ENCODE data around the gene PYROXD2.

Gene PYROXD2

DNA sequence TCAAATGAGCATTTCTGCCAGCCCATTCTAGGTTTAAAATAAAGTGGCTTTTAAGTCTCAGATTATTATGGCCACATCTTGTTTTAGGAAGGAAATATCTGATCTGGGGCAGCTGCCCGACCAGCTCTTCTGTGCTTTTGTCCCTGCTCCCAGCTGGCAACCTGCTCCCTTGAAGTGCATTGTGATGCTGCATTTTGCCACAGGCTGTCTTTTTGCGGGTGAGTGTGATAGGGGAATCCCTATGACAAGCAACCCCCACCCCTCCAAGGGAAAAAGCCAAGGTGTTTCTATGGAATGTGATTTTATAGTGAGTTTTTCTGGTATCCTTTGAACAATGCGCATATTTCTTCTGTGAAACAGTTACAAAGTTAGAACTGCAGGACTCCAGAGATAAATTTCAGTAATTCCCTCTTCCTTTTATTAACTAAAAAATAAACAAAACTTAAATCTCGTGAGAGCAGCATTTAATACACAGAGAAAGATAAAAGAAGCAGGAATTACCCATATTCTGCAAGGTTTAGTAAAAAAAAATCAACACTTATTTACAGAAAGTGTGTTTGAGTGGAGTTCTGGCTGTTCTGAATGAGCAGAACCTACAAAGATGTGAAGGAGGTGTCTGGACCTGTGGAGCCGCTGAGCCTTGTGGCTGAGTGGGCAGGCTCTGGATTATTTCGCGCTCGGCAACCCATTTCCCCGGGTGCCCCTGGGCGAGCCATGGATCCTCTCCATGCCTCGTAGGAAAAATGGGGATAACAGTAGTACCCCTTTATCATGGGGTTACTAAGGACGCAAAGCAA is 41.9 kb upstream of the PYROXD2 start:
- Histone ChIP-seq H3K4me1 (ENCODE audit: low read length) (no peaks in the 10 kb centered on the region), H3K27ac (ENCODE audit: low read length) (no peak overlapping the region), H4K20me1 (ENCODE audit: insufficient read depth, low read length) (no peaks in the 10 kb centered on the region), H3K36me3 (replicated peaks; ENCODE audit: low read depth, low read length) (no peaks in the 10 kb centered on the region), H3K79me2 (ENCODE audit: low read length) (no peaks in the 10 kb centered on the region), H3K4me3 (ENCODE audit: low read length) (no peak overlapping the region), H3K4me2 (ENCODE audit: low read length) (no peak overlapping the region), H3K27me3 (ENCODE audit: low read depth, low read length) (no peaks in the 10 kb centered on the region), H3K9me3 (ENCODE audit: insufficient read depth, low read length) (no peaks in the 10 kb centered on the region), H2AFZ (ENCODE audit: low read depth, low read length) (no peak overlapping the region), H3K9ac (ENCODE audit: low read length) (no peak overlapping the region)
- no peak for TF ChIP-seq CTCF (IDR thresholded peaks at IDR 0.05; ENCODE audit: low read depth, low read length)
- TF ChIP-seq EZH2phosphoT487 (IDR thresholded peaks at IDR 0.05; ENCODE audit: low read depth), result no peak

DNA sequence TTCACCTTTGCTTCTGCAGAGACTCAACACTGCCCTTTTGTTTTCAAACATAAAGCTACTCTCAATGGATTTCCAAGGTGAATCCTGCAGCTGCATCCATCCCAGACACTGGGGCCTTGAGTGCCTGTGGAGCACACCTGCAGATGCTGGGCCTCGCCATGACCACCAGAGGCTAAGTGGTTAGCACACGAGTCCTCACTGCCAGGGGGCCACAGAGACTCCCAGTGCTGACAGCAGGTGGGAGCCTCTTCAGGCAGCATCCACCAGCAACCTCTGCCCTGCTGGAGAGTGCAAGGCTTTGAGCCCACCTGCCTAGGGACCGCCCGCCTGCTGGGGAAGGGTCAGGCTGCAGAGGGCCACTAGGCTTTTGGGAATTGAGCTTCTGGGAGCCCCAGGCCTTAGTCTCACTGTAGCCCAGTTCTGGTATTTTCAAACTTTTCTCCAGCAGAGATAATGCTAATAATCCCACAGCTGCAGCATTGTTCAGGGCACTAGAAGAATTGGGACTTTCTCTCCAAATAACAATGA is 41.1 kb upstream of the PYROXD2 start:
- H4K20me1 ChIP-seq (ENCODE audit: insufficient read depth, low read length), result no peaks in the 10 kb centered on the region
- H3K27ac ChIP-seq (ENCODE audit: low read length), result no peak overlapping the region
- no peak overlapping the region for H2AFZ ChIP-seq (ENCODE audit: low read depth, low read length)
- H3K9ac ChIP-seq (ENCODE audit: low read length), result no peak overlapping the region
- no peaks in the 10 kb centered on the region for H3K27me3 ChIP-seq (ENCODE audit: low read depth, low read length)
- TF ChIP-seq EZH2phosphoT487 (IDR thresholded peaks at IDR 0.05; ENCODE audit: low read depth), result no peak
- H3K4me3 ChIP-seq (ENCODE audit: low read length), result no peak overlapping the region
- H3K79me2 ChIP-seq (ENCODE audit: low read length), result no peaks in the 10 kb centered on the region
- H3K4me2 ChIP-seq (ENCODE audit: low read length), result no peak overlapping the region
- no peaks in the 10 kb centered on the region for H3K9me3 ChIP-seq (ENCODE audit: insufficient read depth, low read length)
- H3K36me3 ChIP-seq (replicated peaks; ENCODE audit: low read depth, low read length), result no peaks in the 10 kb centered on the region
- H3K4me1 ChIP-seq (ENCODE audit: low read length), result no peaks in the 10 kb centered on the region

DNA sequence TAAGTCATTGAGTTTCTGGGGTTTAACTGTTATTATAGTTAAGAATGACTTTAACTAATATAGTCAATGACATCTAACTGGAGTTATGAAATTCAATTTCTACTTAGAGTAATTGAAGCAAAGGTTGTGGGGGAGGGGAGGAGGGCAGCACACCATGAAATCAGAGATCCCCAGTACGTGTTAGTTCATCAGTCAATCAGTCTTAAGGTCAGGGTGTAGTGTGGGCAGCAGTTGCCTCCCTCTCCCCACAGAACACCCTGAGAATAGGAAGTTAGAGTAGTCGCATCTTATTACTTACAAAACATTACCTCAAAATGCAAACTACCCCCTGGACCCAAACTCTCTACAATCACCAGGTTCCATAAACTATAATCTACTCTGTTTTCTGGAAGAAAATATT is 38.7 kb upstream of the PYROXD2 start:
- no peaks in the 10 kb centered on the region for H3K9me3 ChIP-seq (ENCODE audit: insufficient read depth, low read length)
- no peaks in the 10 kb centered on the region for H3K27me3 ChIP-seq (ENCODE audit: low read depth, low read length)
- no peak overlapping the region for H3K4me3 ChIP-seq (ENCODE audit: low read length)
- H3K79me2 ChIP-seq (ENCODE audit: low read length), result no peaks in the 10 kb centered on the region
- H3K27ac ChIP-seq (ENCODE audit: low read length), result no peak overlapping the region
- no peak overlapping the region for H2AFZ ChIP-seq (ENCODE audit: low read depth, low read length)
- TF ChIP-seq EZH2phosphoT487 (IDR thresholded peaks at IDR 0.05; ENCODE audit: low read depth), result no peak
- TF ChIP-seq CTCF (IDR thresholded peaks at IDR 0.05; ENCODE audit: low read depth, low read length), result no peak
- no peaks in the 10 kb centered on the region for H4K20me1 ChIP-seq (ENCODE audit: insufficient read depth, low read length)
- no peak overlapping the region for H3K9ac ChIP-seq (ENCODE audit: low read length)
- no peaks in the 10 kb centered on the region for H3K36me3 ChIP-seq (replicated peaks; ENCODE audit: low read depth, low read length)
- H3K4me2 ChIP-seq (ENCODE audit: low read length), result no peak overlapping the region
- H3K4me1 ChIP-seq (ENCODE audit: low read length), result no peaks in the 10 kb centered on the region

- no peak overlapping the region for H3K9ac ChIP-seq (ENCODE audit: low read length)
- H3K4me2 ChIP-seq (ENCODE audit: low read length), result no peak overlapping the region
- peaks cover 13% of the 10 kb centered on the region for H3K79me2 ChIP-seq (ENCODE audit: low read length)
- H3K36me3 ChIP-seq (replicated peaks; ENCODE audit: low read depth, low read length), result no peaks in the 10 kb centered on the region
- TF ChIP-seq EZH2phosphoT487 (IDR thresholded peaks at IDR 0.05; ENCODE audit: low read depth), result no peak
- no peak for TF ChIP-seq CTCF (IDR thresholded peaks at IDR 0.05; ENCODE audit: low read depth, low read length)
- H3K9me3 ChIP-seq (ENCODE audit: insufficient read depth, low read length), result no peaks in the 10 kb centered on the region
- peaks cover 6% of the 10 kb centered on the region for H3K4me1 ChIP-seq (ENCODE audit: low read length)
- 0 out of 2 replicates have a peak, but pooled peaks cover 2% of the 10 kb centered on the region for H4K20me1 ChIP-seq (ENCODE audit: insufficient read depth, low read length)
- H3K27me3 ChIP-seq (ENCODE audit: low read depth, low read length), result no peaks in the 10 kb centered on the region
- H3K27ac ChIP-seq (ENCODE audit: low read length), result no peak overlapping the region
- H2AFZ ChIP-seq (ENCODE audit: low read depth, low read length), result no peak overlapping the region
- H3K4me3 ChIP-seq (ENCODE audit: low read length), result no peak overlapping the region
Observed at GRCh38 chr10:98450618-98451017, 35.6 kb upstream of the PYROXD2 start.
